ENCODE data around the gene MGAM2.
"Not testable (repeated sequence)": the region's sequence is repeated elsewhere in the genome, so short reads cannot be mapped to it uniquely, and the experiment has no call there.

The MGAM2 gene

GRCh38 chr7:142111499-142111898 is at the start of gene MGAM2:
Gene MGAM2 (plus strand): TSS chr7:142111718. CDS start chr7:142116874, 5,156 bp downstream.
- no peak for DNase-seq

- DNase-seq = no peak
Measured at GRCh38 chr7:142063551-142064442, 47.7 kb upstream of the MGAM2 start.

GRCh38 chr7:142066536-142066935 is 45.0 kb upstream of the MGAM2 start:
- DNase-seq = no peak

DNA sequence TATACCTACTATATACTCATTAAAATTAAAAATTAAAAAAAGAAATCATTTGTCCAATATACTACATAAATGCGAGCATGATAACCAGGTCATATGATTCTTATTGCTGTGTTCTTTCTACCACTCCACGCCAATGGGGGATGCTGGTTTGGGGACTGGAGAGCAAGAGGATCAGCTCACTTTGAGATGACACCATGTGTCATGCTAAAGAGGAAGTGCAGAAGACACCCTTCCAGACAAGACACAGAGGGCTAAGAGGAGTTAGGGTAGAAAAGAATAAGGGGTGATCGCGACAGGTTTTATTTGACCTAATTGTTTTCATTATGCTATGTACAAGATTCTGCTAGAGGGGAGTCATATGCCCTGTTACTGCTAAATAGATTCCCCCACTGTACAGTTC is 33.8 kb upstream of the MGAM2 start:
- DNase-seq = no peak

- DNase-seq = no peak
Measured at GRCh38 chr7:142083605-142084004, 27.9 kb upstream of the MGAM2 start.

DNA sequence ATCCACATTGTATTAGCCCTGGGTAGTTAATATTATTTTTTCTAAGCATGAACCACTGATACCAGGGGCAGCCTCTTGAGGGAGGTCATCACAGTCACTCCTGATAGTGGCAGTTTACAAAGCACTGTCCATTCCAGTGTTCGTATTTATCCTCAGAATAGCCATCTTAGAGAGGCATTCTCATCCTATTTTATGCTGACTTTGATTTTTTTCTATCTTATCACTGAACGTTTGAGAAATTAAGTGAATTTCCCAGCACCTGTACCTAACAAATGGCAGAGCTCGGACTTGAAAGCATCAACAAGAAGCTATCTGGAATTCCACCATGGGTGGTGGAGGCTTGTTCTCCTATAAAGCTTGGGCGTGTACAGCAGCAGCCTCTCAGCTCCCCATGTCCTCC is 26.1 kb upstream of the MGAM2 start:
- no peak for DNase-seq

DNA sequence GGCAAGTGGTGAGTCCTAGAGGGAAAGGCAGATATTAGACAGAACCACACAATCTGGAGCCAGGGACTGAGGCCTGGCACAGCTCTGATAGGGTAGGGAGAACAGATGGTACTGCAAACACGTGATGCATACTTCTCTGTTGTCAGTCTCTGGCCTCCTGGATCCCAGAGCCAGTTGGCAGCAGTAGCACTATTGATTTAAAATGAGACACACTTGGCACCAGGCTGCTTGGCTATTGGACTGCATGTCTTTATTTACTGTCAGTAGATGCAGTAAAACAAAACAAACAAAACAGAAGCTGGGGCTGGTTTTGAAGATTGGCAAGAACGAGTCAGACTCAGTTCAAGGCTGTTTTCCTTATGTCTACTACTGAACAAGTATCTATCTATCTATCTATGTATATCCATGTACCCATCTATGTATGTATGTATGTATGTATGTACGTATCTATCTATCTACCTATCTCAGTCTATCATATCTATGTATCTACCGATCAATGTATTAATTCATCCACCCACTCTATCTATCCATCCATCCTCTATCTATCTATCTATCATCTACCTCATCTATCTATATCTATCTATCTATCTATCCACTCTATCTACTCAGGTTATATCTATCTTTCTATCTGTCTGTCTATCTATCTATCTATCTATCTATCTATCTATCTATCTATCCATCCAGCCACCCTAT is 23.4 kb upstream of the MGAM2 start:
- no peak for DNase-seq

DNA sequence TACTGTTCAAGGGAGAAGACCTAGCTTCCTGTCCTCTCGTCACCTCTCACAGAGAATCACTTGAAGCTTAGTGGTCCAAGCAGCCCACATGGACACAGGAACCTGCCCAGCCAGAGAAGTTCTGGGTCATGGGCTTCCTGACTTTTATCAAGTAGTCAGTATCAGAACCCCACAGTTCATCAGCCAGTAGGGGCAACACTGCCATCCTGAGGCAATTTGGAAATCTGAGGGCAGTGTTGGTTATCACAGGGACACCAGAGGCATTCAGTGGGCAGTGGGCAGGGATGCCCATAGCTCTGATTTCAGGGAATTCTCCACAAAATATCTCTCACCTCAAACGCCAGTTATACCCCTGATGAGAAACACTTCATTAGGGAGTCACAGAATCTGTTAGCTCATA is 22.5 kb upstream of the MGAM2 start:
- no peak for DNase-seq

DNA sequence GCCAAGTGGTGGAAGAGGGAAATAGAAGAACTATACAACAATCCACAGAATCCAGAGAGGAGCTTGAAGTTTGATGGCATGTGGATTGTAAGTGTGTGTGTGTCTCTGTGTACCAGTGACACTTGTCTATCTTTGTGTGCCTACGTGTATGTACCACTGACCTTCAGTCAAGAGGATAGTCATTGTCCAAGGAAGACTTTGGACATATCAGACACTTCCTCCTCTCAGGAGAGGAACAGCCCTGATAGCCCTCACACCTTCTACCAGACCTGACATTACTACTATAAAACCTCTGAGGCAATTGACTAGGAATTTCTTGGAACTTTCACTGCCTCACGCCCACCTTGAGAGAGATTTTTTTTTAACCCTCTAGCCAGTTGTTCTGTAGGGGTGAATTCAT is 19.6 kb upstream of the MGAM2 start:
- no peak for DNase-seq

GRCh38 chr7:142094861-142095260 is 16.7 kb upstream of the MGAM2 start:
- DNase-seq = no peak

DNA sequence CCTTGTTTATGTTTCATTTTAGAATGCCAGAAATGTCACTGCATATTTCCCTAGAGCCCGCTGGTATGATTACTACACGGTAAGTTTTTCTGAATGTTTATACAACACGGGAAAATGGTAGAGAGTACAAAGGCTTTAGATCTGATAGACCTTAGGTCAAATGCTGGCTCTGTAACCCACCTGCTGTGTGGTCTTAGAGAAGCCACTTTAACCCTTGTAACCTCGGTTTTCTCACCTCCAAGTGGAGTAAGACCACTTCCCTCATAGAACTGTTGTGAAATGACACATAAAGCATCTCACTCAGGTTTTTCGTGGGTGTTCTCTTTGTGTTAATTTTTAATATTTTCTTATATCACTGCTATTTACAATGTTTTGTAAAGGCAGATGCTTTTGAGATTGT is 13.9 kb upstream of the MGAM2 start:
- DNase-seq = no peak

- DNase-seq = no peak
Measured at GRCh38 chr7:142098004-142098403, 13.5 kb upstream of the MGAM2 start.

- DNase-seq = not testable (repeated sequence)
Measured at GRCh38 chr7:142099347-142099746, 12.2 kb upstream of the MGAM2 start.

DNA sequence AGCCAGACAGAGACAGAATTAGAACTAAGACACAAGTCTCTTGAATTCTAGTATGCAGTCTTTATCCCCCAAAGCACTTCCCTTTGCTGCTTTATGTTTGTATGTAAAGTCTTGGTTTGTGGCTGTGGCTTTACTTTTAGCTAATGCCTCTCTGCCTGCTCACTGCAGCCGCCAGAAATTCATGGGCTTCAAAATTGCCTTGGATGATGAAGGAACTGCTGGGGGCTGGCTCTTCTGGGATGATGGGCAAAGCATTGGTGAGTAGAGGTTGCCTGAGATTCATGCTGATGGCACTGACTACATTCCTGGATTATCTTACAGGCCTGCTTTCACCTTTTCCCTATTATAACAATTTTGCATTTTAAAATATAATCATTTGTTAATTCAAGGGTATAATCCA is 10.9 kb upstream of the MGAM2 start:
- DNase-seq = no peak

DNA sequence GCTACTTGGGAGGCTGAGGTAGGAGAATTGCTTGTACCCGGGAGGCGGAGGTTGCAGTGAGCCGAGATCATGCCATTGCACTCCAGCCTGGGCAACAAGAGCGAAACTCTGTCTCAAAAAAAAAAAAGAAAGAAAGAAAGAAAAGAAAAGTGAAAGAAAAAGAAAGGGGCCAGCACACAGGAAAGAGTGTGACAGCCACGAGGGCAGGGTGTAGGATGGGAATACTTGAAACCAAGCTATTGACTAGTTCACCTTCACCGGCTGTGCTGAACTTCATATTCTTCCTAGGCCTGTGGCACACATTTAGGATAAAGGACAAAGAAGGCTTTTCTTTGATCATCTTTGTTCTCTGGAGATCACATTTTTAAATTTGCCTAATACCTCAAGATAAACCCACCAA is 9.7 kb upstream of the MGAM2 start:
- DNase-seq = not testable (repeated sequence)

DNA sequence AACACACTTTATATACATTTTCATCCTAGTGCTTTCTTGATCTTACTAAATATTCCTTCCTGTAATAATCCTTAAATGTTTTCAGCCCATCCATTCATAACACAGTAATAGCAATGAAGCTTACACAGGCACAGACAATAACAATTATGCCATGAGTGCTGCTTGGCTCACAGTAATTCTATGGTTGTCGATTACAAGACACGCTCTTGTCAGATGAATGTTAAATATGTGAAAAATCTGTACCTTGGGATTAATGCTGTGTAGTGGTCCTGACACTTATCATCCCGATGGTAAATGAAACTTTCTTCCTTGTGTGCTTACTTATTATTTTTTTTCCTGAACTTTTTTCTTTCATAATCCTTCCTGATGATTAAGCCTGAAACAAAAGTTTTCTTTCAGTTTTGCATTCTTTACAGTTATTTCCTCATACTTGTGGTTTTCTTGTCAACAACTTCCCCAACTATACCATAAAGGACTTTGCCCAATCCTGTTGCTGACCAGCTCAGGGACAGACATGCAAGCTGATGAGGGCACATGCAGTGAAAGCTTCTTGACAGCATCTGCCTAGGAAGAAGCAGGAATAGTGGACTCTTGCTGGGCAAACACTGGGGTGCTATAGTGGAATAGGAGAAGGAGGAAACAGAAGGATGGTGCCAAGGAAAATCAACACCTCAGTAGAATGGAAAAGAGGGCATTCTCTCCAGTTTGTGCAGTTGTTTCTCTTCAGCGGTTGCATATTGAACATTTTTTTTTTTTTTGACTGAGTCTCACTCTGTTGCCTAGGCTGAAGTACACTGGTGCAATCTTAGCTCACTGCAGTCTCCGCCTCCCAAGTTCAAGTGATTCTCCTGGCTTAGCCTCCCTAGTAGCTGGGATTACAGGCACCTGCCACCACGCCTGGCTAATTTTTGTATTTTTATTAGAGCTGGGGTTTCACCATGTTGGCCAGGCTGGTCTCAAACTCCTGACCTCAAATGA is 6.7 kb upstream of the MGAM2 start:
- DNase-seq = no peak

DNA sequence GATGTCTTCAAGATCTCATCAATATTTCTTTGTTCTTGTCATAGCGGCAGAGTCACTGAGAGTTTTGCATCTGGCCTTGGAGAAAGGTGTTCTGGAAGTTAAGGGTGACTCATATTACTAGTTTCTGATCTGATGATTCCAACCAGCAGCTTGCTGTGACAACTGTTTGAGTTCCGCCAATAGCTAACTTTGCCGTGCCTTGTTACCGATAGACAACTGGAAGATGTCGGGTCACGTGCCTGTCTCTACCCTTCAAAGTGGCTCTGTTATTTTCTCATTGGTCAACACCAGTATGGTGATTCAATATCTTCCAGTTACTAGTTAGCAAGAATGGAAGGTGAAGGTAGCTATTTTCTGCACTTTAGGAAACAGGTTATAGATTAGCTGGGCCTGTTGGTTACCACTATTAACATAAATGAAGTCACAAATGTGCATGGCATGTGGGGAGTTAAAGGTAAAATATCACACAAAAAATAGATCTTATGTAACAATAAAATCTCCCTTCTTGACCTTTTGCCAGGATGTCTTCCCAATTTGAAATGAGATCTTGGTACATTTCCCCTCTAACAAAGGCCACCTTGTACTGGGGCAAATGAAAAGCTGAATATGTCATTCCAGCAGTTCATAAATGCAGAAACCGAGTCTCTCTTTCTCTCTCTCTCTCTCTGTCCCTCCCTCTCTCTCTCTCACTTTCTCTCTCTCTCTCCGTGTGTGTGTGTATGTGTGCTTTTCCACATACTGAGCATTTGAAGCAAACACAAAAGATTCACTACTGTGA is 2.6 kb upstream of the MGAM2 start:
- DNase-seq = no peak

DNA sequence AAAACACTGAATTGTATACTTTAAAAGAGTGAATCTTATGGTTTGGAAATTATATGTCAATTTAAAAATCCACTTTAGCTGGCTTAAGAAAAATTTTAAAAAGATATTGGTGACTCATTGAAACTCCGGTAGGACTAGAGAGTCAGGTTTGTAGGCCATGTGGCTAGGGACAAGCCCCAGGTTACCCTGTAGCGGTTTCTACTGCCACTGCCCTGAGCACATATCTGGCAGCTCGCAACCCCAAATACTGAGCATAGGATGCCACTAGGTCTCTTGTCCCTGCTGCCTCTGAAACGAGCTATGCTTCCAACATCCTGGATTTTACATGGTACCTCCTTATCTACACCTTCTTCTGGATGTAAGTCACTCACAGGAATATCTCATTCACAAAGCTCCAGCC is 1.4 kb upstream of the MGAM2 start:
- DNase-seq = no peak

- DNase-seq = no peak
Measured at GRCh38 chr7:142110638-142111037, 880 bp upstream of the MGAM2 start.

GRCh38 chr7:142112086-142112485 is 568 bp downstream of the MGAM2 start:
- DNase-seq = no peak

DNA sequence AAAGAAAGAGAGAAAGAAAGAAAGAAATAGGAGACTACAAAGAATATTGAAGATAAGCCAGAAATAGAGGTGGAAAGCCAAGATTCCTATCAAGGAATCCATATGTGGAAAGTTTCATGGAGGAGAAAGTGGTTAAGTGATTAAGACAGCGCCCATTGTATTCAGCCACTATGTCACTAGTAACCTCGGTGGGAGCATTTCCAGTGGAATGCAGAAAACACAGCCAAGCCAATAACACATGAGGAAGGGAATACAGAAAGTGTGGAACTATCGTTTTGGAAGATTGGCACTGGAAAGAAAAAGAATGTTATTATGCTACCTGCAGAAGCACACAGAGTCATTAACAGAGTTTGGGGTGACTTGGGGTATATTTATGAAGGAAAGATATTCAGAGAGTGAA is 2.7 kb downstream of the MGAM2 start:
- no peak for DNase-seq

DNA sequence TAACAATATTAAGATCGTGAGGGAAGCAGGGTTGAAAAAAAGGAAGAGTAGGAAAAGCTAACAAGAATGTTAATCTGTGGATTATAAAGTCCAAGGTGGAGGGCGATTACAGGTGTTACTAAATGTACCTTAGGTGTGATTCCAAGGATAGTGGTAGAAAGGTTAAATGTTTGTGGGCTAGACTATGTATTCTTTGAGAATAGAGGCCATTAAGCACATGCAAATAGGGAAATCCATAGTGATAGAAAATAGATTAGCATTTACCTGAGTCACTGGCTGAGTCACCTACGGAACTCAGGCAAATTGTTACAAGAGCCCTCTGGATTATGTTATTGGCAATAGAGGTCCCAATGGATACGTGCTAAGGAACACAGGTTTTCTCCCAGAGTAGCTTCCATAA is 9.0 kb downstream of the MGAM2 start:
- DNase-seq = no peak
